K562 (cell line): ENCODE results near the gene DIP2C. TPM values are rescaled to one million over a fixed set of nuclear protein-coding genes. Genes with fewer than 3 reads are reported as not detected.

ENCODE experiments used
- ATAC-seq: fragments of 200-7000 bp; cut with Tn5 transposase; 3 replicates; pipeline ENCODE4 v1.9.1; 2020; ENCODE audit warnings: moderate library complexity
- BruUV-seq: library from RNA; stranded (reverse); fragments of 400-500 nt; replicated peaks from 2 replicates; lab custom pipeline; 2021; lab: Mats Ljungman, UMichigan
- CTCF ChIA-PET: fragments of 300-600 bp; formaldehyde crosslinking; extraction: SDS; loops from one replicate; lab custom pipeline; 2021; ENCODE audit warnings: low intra/inter-chr PET ratio; lab: Yijun Ruan, JAX
- POLR2A ChIA-PET: fragments of 300-600, 350-650 bp; sonication (Branson Sonifier 250); formaldehyde crosslinking; extraction: SDS; loops from one replicate; lab custom pipeline; 2021; ENCODE audit warnings: antibody characterized with exemption, inconsistent platforms; lab: Yijun Ruan, JAX
- DNase-seq, 4 experiments: peaks; one replicate each; pipeline versions ENCODE4 v3.0.0 to v3.0.0-alpha.2; 2011 to 2018; ENCODE audit warnings: low spot score in 3 of 4, mixed read lengths in 3 of 4; ENCODE audit errors: extremely low read depth in 1 of 4
- FAIRE-seq: peaks from 2 replicates; lab custom pipeline; 2011; peaks lifted over from hg19 to GRCh38; lab: Jason Lieb, UNC
- H2AFZ ChIP-seq: 2 replicates; pipeline ENCODE4 v1.6.0; 2011; ENCODE audit warnings: low read depth, low read length, control low read depth, inconsistent platforms
- H3K27ac ChIP-seq: fragments of 200-600 bp; 3 replicates; pipeline ENCODE4 v1.8.0; 2011; ENCODE audit warnings: low read depth, mild to moderate bottlenecking, control low read depth, inconsistent platforms, low read length, moderate library complexity, mixed read lengths; ENCODE audit errors: extremely low read depth
- H3K27me3 ChIP-seq, 2 experiments: fragments of 300-600 bp in 1 of 2; 2 replicates in 1 of 2; 3 replicates in 1 of 2; pipeline versions ENCODE4 v1.6.0 to v1.8.0; 2011; ENCODE audit warnings: inconsistent platforms in 2 of 2, low read length in 2 of 2, mild to moderate bottlenecking in 1 of 2, mixed read lengths in 1 of 2, moderate library complexity in 1 of 2; ENCODE audit not compliant: control insufficient read depth in 2 of 2, insufficient read depth in 2 of 2
- H3K36me3 ChIP-seq: fragments of 300-600 bp; 3 replicates; pipeline ENCODE4 v1.8.0; 2011; ENCODE audit warnings: mild to moderate bottlenecking, low read length, inconsistent platforms; ENCODE audit not compliant: control insufficient read depth, insufficient read depth
- H3K4me1 ChIP-seq, 2 experiments: fragments of 200-600 bp in 1 of 2; replicated peaks in 1 of 2; 2 replicates in 1 of 2; 3 replicates in 1 of 2; pipeline versions ENCODE4 v1.5.1 to v1.8.0; 2011; ENCODE audit warnings: inconsistent platforms in 2 of 2, low read length in 2 of 2, mild to moderate bottlenecking in 1 of 2, mixed read lengths in 1 of 2, moderate library complexity in 1 of 2; ENCODE audit not compliant: control insufficient read depth in 2 of 2, insufficient read depth in 2 of 2
- H3K4me2 ChIP-seq: 2 replicates; pipeline ENCODE4 v1.6.1; 2011; ENCODE audit warnings: low read length, control low read depth, inconsistent platforms, mixed read lengths; ENCODE audit not compliant: insufficient read depth
- H3K4me3 ChIP-seq: fragments of 200-600 bp; sonication (generic), shearing (Covaris generic); 2 replicates; pipeline ENCODE4 v1.5.1; 2016; ENCODE audit warnings: control low read depth, inconsistent platforms
- H3K79me2 ChIP-seq: fragments of 200-600 bp; 3 replicates; pipeline ENCODE4 v1.8.0; 2011; ENCODE audit warnings: low read length, inconsistent platforms; ENCODE audit not compliant: control insufficient read depth, insufficient read depth
- H3K9ac ChIP-seq, 2 experiments: 2 replicates each; pipeline versions ENCODE4 v1.6.0 to v1.6.1; 2011; ENCODE audit warnings: low read depth in 2 of 2, low read length in 2 of 2, control low read depth in 1 of 2, inconsistent platforms in 1 of 2, mild to moderate bottlenecking in 1 of 2, mixed read lengths in 1 of 2; ENCODE audit not compliant: insufficient read depth in 1 of 2
- H3K9me1 ChIP-seq: one replicate; pipeline ENCODE4 v1.6.0; 2011; ENCODE audit warnings: inconsistent platforms, mild to moderate bottlenecking, low read length, moderate library complexity; ENCODE audit not compliant: control insufficient read depth, insufficient read depth
- H3K9me3 ChIP-seq: replicated peaks from 2 replicates; pipeline ENCODE4 v1.5.1; 2011; ENCODE audit warnings: low read depth, low read length, inconsistent platforms; ENCODE audit not compliant: control insufficient read depth, insufficient read depth
- H4K20me1 ChIP-seq: replicated peaks from 2 replicates; pipeline ENCODE4 v1.6.1; 2011; ENCODE audit warnings: low read length, inconsistent platforms, mixed read lengths; ENCODE audit not compliant: control insufficient read depth, insufficient read depth
- KAT8 ChIP-seq: fragments of 450-650 bp; IDR thresholded peaks from 2 replicates; pipeline ENCODE4 v1.6.1; 2016; ENCODE audit warnings: low read depth, mild to moderate bottlenecking
- MCM5 ChIP-seq: fragments of 450-650 bp; IDR thresholded peaks from 2 replicates; pipeline ENCODE4 v1.6.1; 2016; ENCODE audit warnings: low read depth
- POLR2G ChIP-seq: fragments of 200-400 bp; formaldehyde crosslinking; IDR thresholded peaks from 2 replicates; pipeline ENCODE4 v1.6.1; 2017; ENCODE audit warnings: low read depth, mild to moderate bottlenecking, antibody characterized with exemption, low read length, moderate library complexity
- SUPT5H ChIP-seq: fragments of 450-650 bp; IDR thresholded peaks from 2 replicates; pipeline ENCODE4 v1.6.1; 2016
- ZNF124 ChIP-seq: sonication (generic); formaldehyde crosslinking; IDR thresholded peaks from 2 replicates; pipeline ENCODE4 v1.8.1; 2022; ENCODE audit warnings: missing genetic modification reagents
- ZNF140 ChIP-seq: fragments of 250-450 bp; sonication (Bioruptor Pico); IDR thresholded peaks from 2 replicates; pipeline ENCODE4 v1.8.0; 2021; ENCODE audit warnings: moderate library complexity, mild to moderate bottlenecking, inconsistent platforms
- ZNF174 ChIP-seq: fragments of 250-450 bp; sonication (Bioruptor Pico); IDR thresholded peaks from 2 replicates; pipeline ENCODE4 v1.4.0; 2020; ENCODE audit warnings: mild to moderate bottlenecking
- ZNF282 ChIP-seq: sonication (generic); formaldehyde crosslinking; IDR thresholded peaks from 2 replicates; pipeline ENCODE4 v1.8.1; 2023; ENCODE audit warnings: missing genetic modification reagents
- ZNF431 ChIP-seq: sonication (generic); formaldehyde crosslinking; IDR thresholded peaks from 2 replicates; pipeline ENCODE4 v1.8.0; 2022; ENCODE audit warnings: mild to moderate bottlenecking, missing genetic modification reagents
- ZNF780A ChIP-seq: fragments of 250-450 bp; sonication (Bioruptor Pico); IDR thresholded peaks from 2 replicates; pipeline ENCODE4 v1.5.0; 2021; ENCODE audit warnings: mild to moderate bottlenecking
- WGBS: fragments of 100-300 bp; shearing (Covaris generic); methylation state at CpG from one replicate; pipeline ENCODE4 v1.1.6; 2016; ENCODE audit warnings: low coverage, mixed read lengths; ENCODE audit not compliant: insufficient coverage; ENCODE audit errors: missing lambda C conversion rate; 5-methylcytosine and 5-hydroxymethylcytosine counted together
- in situ Hi-C: fragments of 300-500 bp; cut with MboI; formaldehyde crosslinking; loops from 4 replicates; pipeline ENCODE4 v1.15.0; 2018; ENCODE audit warnings: inconsistent platforms, mixed read lengths
- intact Hi-C: fragments of 100-400 bp; cut with micrococcal nuclease; formaldehyde crosslinking; loops from 2 replicates; pipeline ENCODE4 v1.14.2; 2022
- polyA plus RNA-seq, 8 experiments: library from polyadenylated mRNA; depleted of rRNA in 4 of 8; stranded (reverse) in 5 of 8; unstranded in 3 of 8; fragments of >200 nt; fragmentation: Nextera tagmentation in 2 of 8; fragmentation: Illumina TruSeq in 1 of 8; extraction: Ambion mirVana in 2 of 8; extraction: Trizol in 1 of 8; gene quantifications; 2 replicates each; pipeline versions ENCODE4 v1.2.1 to v1.2.3, GENCODE V29; 2011 to 2014; ENCODE audit warnings: inconsistent platforms in 1 of 8, missing spikeins in 1 of 8
- total RNA-seq, 7 experiments: library from RNA; depleted of rRNA in 6 of 7; stranded (reverse); fragments of >200 nt in 6 of 7; fragmentation: Illumina TruSeq in 2 of 7; extraction: Trizol in 2 of 7; gene quantifications; 2 replicates each; pipeline versions ENCODE4 v1.2.1 to v1.2.3, GENCODE V29; 2011 to 2021; ENCODE audit warnings: low replicate concordance in 1 of 7
- TF ChIP-seq, protein P1 (sequence below): fragments of 450-650 bp; IDR thresholded peaks from 2 replicates; pipeline ENCODE4 v1.6.1; 2016; ENCODE audit warnings: mild to moderate bottlenecking
- TF ChIP-seq, protein P2 (sequence below): sonication (generic); formaldehyde crosslinking; IDR thresholded peaks from 2 replicates; pipeline ENCODE4 v1.8.1; 2023; ENCODE audit warnings: mild to moderate bottlenecking, missing genetic modification reagents, moderate library complexity
- TF ChIP-seq, protein P3 (sequence below): fragments of 450-650 bp; IDR thresholded peaks from 2 replicates; pipeline ENCODE4 v1.6.1; 2014; ENCODE audit warnings: low read depth, mild to moderate bottlenecking, moderate library complexity, borderline replicate concordance
- TF ChIP-seq, protein P4 (sequence below): fragments of 200-800 bp; sonication (Bioruptor generic); IDR thresholded peaks from 2 replicates; pipeline ENCODE4 v1.6.1; 2016; ENCODE audit warnings: missing genetic modification characterization, missing compliant biosample characterization

The DIP2C gene
- total and polyA plus RNA-seq, 9 of the 15 experiments (the other 6 are each of a cell fraction or from before 2014, with no cell fraction given): 0.01 TPM; not detected in 8

DNA sequence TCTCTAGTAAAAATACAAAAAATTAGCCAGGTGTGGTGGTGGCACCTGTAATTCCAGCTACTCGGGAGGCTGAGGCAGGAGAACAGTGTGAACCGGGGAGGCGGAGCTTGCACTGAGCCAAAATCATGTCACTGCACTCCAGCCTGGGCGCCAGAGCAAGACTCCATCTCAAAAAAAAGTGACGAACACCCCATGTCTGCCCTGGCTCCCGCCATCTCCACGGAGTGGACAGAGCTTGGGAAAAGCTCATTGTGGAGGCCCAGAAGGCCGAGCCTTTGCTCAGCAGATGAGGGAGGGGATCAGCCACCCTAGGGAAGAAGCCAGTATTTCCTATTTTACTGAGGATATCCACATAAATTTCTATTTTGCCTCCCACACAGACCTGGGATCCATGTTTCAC lies 136.8 kb downstream of the DIP2C start:
- FAIRE-seq (no peak), DNase-seq (no peak), ATAC-seq (no peak)
- in situ Hi-C loops: no loop called here
- ChIA-PET POLR2A (no interaction called here), CTCF (no interaction called here)
- H3K27me3 ChIP-seq: peaks cover 7 to 47% of the 10 kb centered on the region in 2 experiments; a peak in 4 of 5 replicates
- H3K9me1 ChIP-seq: peaks cover 2% of the 10 kb centered on the region
- no peaks in the 10 kb centered on the region for H3K36me3 ChIP-seq
- H3K79me2 ChIP-seq: no peaks in the 10 kb centered on the region
- BruUV-seq: no TSS peak
- intact Hi-C loops: no loop called here
- H3K9ac ChIP-seq: no peak overlapping the region
- no peak overlapping the region for H3K4me3 ChIP-seq
- H3K4me2 ChIP-seq: no peak overlapping the region
- H2AFZ ChIP-seq: no peak overlapping the region
- H3K4me1 ChIP-seq: no peaks in the 10 kb centered on the region; a peak in 1 of 5 replicates
- H3K27ac ChIP-seq: no peak overlapping the region
- H3K9me3 ChIP-seq: no peaks in the 10 kb centered on the region
- peaks cover 3% of the 10 kb centered on the region; the same call in 1 of the 2 replicates for H4K20me1 ChIP-seq
- 0% methylated on average over 8 of the region's 8 CpGs for WGBS
- no peak for TF ChIP-seq MCM5
- no peak for TF ChIP-seq POLR2G
- no peak for TF ChIP-seq ZNF124 (CRISPR knock-in tag)
- no peak for TF ChIP-seq ZNF431
- no peak for TF ChIP-seq ZNF174
- TF ChIP-seq SUPT5H: no peak
- TF ChIP-seq, protein P1, sequence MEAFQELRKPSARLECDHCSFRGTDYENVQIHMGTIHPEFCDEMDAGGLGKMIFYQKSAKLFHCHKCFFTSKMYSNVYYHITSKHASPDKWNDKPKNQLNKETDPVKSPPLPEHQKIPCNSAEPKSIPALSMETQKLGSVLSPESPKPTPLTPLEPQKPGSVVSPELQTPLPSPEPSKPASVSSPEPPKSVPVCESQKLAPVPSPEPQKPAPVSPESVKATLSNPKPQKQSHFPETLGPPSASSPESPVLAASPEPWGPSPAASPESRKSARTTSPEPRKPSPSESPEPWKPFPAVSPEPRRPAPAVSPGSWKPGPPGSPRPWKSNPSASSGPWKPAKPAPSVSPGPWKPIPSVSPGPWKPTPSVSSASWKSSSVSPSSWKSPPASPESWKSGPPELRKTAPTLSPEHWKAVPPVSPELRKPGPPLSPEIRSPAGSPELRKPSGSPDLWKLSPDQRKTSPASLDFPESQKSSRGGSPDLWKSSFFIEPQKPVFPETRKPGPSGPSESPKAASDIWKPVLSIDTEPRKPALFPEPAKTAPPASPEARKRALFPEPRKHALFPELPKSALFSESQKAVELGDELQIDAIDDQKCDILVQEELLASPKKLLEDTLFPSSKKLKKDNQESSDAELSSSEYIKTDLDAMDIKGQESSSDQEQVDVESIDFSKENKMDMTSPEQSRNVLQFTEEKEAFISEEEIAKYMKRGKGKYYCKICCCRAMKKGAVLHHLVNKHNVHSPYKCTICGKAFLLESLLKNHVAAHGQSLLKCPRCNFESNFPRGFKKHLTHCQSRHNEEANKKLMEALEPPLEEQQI: no peak
- no peak for TF ChIP-seq KAT8
- TF ChIP-seq, protein P2, sequence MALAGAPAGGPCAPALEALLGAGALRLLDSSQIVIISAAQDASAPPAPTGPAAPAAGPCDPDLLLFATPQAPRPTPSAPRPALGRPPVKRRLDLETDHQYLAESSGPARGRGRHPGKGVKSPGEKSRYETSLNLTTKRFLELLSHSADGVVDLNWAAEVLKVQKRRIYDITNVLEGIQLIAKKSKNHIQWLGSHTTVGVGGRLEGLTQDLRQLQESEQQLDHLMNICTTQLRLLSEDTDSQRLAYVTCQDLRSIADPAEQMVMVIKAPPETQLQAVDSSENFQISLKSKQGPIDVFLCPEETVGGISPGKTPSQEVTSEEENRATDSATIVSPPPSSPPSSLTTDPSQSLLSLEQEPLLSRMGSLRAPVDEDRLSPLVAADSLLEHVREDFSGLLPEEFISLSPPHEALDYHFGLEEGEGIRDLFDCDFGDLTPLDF (CRISPR knock-in tag): no peak
- TF ChIP-seq, protein P3, sequence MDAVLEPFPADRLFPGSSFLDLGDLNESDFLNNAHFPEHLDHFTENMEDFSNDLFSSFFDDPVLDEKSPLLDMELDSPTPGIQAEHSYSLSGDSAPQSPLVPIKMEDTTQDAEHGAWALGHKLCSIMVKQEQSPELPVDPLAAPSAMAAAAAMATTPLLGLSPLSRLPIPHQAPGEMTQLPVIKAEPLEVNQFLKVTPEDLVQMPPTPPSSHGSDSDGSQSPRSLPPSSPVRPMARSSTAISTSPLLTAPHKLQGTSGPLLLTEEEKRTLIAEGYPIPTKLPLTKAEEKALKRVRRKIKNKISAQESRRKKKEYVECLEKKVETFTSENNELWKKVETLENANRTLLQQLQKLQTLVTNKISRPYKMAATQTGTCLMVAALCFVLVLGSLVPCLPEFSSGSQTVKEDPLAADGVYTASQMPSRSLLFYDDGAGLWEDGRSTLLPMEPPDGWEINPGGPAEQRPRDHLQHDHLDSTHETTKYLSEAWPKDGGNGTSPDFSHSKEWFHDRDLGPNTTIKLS: no peak
- no peak for TF ChIP-seq ZNF780A (CRISPR knock-in tag)
- TF ChIP-seq ZNF140 (CRISPR knock-in tag): no peak
- TF ChIP-seq, protein P4, sequence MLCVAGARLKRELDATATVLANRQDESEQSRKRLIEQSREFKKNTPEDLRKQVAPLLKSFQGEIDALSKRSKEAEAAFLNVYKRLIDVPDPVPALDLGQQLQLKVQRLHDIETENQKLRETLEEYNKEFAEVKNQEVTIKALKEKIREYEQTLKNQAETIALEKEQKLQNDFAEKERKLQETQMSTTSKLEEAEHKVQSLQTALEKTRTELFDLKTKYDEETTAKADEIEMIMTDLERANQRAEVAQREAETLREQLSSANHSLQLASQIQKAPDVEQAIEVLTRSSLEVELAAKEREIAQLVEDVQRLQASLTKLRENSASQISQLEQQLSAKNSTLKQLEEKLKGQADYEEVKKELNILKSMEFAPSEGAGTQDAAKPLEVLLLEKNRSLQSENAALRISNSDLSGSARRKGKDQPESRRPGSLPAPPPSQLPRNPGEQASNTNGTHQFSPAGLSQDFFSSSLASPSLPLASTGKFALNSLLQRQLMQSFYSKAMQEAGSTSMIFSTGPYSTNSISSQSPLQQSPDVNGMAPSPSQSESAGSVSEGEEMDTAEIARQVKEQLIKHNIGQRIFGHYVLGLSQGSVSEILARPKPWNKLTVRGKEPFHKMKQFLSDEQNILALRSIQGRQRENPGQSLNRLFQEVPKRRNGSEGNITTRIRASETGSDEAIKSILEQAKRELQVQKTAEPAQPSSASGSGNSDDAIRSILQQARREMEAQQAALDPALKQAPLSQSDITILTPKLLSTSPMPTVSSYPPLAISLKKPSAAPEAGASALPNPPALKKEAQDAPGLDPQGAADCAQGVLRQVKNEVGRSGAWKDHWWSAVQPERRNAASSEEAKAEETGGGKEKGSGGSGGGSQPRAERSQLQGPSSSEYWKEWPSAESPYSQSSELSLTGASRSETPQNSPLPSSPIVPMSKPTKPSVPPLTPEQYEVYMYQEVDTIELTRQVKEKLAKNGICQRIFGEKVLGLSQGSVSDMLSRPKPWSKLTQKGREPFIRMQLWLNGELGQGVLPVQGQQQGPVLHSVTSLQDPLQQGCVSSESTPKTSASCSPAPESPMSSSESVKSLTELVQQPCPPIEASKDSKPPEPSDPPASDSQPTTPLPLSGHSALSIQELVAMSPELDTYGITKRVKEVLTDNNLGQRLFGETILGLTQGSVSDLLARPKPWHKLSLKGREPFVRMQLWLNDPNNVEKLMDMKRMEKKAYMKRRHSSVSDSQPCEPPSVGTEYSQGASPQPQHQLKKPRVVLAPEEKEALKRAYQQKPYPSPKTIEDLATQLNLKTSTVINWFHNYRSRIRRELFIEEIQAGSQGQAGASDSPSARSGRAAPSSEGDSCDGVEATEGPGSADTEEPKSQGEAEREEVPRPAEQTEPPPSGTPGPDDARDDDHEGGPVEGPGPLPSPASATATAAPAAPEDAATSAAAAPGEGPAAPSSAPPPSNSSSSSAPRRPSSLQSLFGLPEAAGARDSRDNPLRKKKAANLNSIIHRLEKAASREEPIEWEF (CRISPR knock-in tag): no peak
- TF ChIP-seq ZNF282 (CRISPR knock-in tag): no peak
